K562 (cell line): ENCODE data around the gene PTGES3. TPM values are rescaled to one million over a fixed set of nuclear protein-coding genes. Genes with fewer than 3 reads are reported as not detected.

Source experiments
- CREBBP ChIP-seq: IDR thresholded peaks from one replicate; pipeline ENCODE4 v1.6.1; 2012; ENCODE audit warnings: low read depth, mild to moderate bottlenecking, control low read depth, inconsistent platforms, low read length
- FOXA1 ChIP-seq: fragments of 450-650 bp; IDR thresholded peaks from 2 replicates; pipeline ENCODE4 v1.6.1; 2016; ENCODE audit warnings: mild to moderate bottlenecking, borderline replicate concordance
- GTF2F1 ChIP-seq: IDR thresholded peaks from 2 replicates; pipeline ENCODE4 v1.6.1; 2011; ENCODE audit warnings: low read depth, low read length, improper control_type of control experiment
- NELFE ChIP-seq: IDR thresholded peaks from 2 replicates; pipeline ENCODE4 v1.6.1; 2011; ENCODE audit warnings: mild to moderate bottlenecking; ENCODE audit not compliant: insufficient read depth, insufficient read length
- PATZ1 ChIP-seq: fragments of 250-450 bp; sonication (Bioruptor Pico); IDR thresholded peaks from 2 replicates; pipeline ENCODE4 v1.5.0; 2020; ENCODE audit warnings: mild to moderate bottlenecking, borderline replicate concordance
- PCBP1 ChIP-seq: fragments of 200-400 bp; formaldehyde crosslinking; IDR thresholded peaks from 2 replicates; pipeline ENCODE4 v1.6.1; 2018; ENCODE audit warnings: mild to moderate bottlenecking, low read depth, low read length; ENCODE audit not compliant: poor library complexity, severe bottlenecking
- TCF7 ChIP-seq: sonication (generic); IDR thresholded peaks from 2 replicates; pipeline ENCODE4 v1.6.1; 2016; ENCODE audit warnings: antibody characterized with exemption, borderline replicate concordance
- ZEB2 ChIP-seq: fragments of 450-650 bp; IDR thresholded peaks from 2 replicates; pipeline ENCODE4 v1.6.1; 2016
- ZNF133 ChIP-seq: fragments of 250-450 bp; sonication (Bioruptor Pico); IDR thresholded peaks from 2 replicates; pipeline ENCODE4 v1.4.0; 2020; ENCODE audit warnings: mild to moderate bottlenecking
- ZNF445 ChIP-seq: fragments of 250-450 bp; sonication (Bioruptor Pico); IDR thresholded peaks from 2 replicates; pipeline ENCODE4 v1.4.0; 2020; ENCODE audit warnings: low read depth, mild to moderate bottlenecking, moderate library complexity
- polyA plus RNA-seq, 8 experiments: library from polyadenylated mRNA; depleted of rRNA in 4 of 8; stranded (reverse) in 5 of 8; unstranded in 3 of 8; fragments of >200 nt; fragmentation: Nextera tagmentation in 2 of 8; fragmentation: Illumina TruSeq in 1 of 8; extraction: Ambion mirVana in 2 of 8; extraction: Trizol in 1 of 8; gene quantifications; 2 replicates each; pipeline versions ENCODE4 v1.2.1 to v1.2.3, GENCODE V29; 2011 to 2014; ENCODE audit warnings: inconsistent platforms in 1 of 8, missing spikeins in 1 of 8
- total RNA-seq, 7 experiments: library from RNA; depleted of rRNA in 6 of 7; stranded (reverse); fragments of >200 nt in 6 of 7; fragmentation: Illumina TruSeq in 2 of 7; extraction: Trizol in 2 of 7; gene quantifications; 2 replicates each; pipeline versions ENCODE4 v1.2.1 to v1.2.3, GENCODE V29; 2011 to 2021; ENCODE audit warnings: low replicate concordance in 1 of 7
- TF ChIP-seq, protein P1 (sequence below): fragments of 200-600 bp; sonication (generic); IDR thresholded peaks from one replicate; pipeline ENCODE4 v1.6.1; 2012; ENCODE audit warnings: mild to moderate bottlenecking, low read depth, low read length, inconsistent platforms
- TF ChIP-seq, protein P2 (sequence below): fragments of 450-650 bp; IDR thresholded peaks from 2 replicates; pipeline ENCODE4 v1.7.0; 2016; ENCODE audit warnings: borderline replicate concordance

PTGES3 gene
- total and polyA plus RNA-seq, 9 of the 15 experiments (the other 6 are each of a cell fraction or from before 2014, with no cell fraction given): 163 to 501 (median 213) TPM

DNA sequence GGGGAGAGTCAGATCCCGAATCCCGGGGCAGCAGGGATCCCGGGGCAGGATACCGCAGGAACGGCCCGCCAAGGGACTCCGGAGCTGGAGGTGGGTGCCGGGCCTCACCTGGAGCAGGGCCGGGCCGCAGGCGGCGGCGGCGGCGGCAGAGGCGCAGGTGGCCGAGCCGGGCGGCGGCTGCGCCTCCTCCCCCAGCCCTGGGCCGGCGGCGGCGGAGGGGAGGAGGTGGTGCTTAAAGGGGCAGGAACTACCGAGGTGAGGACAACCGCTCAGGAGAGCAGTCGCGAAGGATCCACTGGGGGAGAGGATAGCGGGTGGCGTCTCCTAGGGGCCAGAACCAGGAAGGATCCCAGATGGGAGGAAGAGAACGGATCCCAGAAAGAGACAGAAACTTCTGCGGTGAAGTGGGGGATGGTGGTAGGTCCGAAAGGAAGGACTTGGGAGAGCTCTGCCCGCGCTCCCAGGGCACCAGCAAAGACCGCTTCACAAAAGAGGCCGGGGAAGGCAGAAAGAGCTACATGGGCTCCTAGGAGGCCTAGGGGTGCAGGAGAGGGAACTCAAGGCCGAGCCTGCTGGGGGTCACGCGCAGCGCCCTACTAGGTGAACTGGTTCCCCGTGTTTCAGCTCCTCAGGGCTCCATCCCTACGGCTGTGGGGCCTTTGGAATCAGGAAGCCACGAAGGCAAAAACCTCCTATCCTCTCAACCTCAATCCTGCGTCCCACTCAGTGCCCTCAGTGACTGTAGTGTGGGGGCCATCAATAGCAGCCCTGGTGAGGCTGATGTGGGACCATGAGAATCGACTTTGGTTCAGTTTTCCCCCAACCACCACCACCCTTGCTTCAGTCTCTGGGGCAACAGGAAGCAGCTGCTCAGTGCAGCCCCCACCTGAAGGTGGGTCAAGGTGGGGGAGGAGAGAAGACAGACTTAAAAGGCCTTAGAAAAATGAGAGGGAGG, 53.0 kb downstream of the PTGES3 start (continued):
- TF ChIP-seq, protein P1, sequence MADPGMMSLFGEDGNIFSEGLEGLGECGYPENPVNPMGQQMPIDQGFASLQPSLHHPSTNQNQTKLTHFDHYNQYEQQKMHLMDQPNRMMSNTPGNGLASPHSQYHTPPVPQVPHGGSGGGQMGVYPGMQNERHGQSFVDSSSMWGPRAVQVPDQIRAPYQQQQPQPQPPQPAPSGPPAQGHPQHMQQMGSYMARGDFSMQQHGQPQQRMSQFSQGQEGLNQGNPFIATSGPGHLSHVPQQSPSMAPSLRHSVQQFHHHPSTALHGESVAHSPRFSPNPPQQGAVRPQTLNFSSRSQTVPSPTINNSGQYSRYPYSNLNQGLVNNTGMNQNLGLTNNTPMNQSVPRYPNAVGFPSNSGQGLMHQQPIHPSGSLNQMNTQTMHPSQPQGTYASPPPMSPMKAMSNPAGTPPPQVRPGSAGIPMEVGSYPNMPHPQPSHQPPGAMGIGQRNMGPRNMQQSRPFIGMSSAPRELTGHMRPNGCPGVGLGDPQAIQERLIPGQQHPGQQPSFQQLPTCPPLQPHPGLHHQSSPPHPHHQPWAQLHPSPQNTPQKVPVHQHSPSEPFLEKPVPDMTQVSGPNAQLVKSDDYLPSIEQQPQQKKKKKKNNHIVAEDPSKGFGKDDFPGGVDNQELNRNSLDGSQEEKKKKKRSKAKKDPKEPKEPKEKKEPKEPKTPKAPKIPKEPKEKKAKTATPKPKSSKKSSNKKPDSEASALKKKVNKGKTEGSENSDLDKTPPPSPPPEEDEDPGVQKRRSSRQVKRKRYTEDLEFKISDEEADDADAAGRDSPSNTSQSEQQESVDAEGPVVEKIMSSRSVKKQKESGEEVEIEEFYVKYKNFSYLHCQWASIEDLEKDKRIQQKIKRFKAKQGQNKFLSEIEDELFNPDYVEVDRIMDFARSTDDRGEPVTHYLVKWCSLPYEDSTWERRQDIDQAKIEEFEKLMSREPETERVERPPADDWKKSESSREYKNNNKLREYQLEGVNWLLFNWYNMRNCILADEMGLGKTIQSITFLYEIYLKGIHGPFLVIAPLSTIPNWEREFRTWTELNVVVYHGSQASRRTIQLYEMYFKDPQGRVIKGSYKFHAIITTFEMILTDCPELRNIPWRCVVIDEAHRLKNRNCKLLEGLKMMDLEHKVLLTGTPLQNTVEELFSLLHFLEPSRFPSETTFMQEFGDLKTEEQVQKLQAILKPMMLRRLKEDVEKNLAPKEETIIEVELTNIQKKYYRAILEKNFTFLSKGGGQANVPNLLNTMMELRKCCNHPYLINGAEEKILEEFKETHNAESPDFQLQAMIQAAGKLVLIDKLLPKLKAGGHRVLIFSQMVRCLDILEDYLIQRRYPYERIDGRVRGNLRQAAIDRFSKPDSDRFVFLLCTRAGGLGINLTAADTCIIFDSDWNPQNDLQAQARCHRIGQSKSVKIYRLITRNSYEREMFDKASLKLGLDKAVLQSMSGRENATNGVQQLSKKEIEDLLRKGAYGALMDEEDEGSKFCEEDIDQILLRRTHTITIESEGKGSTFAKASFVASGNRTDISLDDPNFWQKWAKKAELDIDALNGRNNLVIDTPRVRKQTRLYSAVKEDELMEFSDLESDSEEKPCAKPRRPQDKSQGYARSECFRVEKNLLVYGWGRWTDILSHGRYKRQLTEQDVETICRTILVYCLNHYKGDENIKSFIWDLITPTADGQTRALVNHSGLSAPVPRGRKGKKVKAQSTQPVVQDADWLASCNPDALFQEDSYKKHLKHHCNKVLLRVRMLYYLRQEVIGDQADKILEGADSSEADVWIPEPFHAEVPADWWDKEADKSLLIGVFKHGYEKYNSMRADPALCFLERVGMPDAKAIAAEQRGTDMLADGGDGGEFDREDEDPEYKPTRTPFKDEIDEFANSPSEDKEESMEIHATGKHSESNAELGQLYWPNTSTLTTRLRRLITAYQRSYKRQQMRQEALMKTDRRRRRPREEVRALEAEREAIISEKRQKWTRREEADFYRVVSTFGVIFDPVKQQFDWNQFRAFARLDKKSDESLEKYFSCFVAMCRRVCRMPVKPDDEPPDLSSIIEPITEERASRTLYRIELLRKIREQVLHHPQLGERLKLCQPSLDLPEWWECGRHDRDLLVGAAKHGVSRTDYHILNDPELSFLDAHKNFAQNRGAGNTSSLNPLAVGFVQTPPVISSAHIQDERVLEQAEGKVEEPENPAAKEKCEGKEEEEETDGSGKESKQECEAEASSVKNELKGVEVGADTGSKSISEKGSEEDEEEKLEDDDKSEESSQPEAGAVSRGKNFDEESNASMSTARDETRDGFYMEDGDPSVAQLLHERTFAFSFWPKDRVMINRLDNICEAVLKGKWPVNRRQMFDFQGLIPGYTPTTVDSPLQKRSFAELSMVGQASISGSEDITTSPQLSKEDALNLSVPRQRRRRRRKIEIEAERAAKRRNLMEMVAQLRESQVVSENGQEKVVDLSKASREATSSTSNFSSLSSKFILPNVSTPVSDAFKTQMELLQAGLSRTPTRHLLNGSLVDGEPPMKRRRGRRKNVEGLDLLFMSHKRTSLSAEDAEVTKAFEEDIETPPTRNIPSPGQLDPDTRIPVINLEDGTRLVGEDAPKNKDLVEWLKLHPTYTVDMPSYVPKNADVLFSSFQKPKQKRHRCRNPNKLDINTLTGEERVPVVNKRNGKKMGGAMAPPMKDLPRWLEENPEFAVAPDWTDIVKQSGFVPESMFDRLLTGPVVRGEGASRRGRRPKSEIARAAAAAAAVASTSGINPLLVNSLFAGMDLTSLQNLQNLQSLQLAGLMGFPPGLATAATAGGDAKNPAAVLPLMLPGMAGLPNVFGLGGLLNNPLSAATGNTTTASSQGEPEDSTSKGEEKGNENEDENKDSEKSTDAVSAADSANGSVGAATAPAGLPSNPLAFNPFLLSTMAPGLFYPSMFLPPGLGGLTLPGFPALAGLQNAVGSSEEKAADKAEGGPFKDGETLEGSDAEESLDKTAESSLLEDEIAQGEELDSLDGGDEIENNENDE: no peak
- TF ChIP-seq GTF2F1 (no peak), ZEB2 (peak; percentile 39; the same call in 1 of the 2 replicates), FOXA1 (no peak), ZNF133 (CRISPR knock-in tag) (no peak), CREBBP (no peak), ZNF445 (no peak), TCF7 (no peak), PATZ1 (no peak), NELFE (no peak), PCBP1 (no peak)
- TF ChIP-seq, protein P2, sequence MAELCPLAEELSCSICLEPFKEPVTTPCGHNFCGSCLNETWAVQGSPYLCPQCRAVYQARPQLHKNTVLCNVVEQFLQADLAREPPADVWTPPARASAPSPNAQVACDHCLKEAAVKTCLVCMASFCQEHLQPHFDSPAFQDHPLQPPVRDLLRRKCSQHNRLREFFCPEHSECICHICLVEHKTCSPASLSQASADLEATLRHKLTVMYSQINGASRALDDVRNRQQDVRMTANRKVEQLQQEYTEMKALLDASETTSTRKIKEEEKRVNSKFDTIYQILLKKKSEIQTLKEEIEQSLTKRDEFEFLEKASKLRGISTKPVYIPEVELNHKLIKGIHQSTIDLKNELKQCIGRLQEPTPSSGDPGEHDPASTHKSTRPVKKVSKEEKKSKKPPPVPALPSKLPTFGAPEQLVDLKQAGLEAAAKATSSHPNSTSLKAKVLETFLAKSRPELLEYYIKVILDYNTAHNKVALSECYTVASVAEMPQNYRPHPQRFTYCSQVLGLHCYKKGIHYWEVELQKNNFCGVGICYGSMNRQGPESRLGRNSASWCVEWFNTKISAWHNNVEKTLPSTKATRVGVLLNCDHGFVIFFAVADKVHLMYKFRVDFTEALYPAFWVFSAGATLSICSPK: no peak
